HL-60 (cell line): ENCODE results near the gene GSTA3.

Experiments
- CTCF ChIP-seq: IDR thresholded peaks from one replicate; pipeline ENCODE4 v1.5.1; 2011; ENCODE audit warnings: low read length, control low read depth, inconsistent platforms; ENCODE audit not compliant: insufficient read depth
- REST ChIP-seq: IDR thresholded peaks from 2 replicates; pipeline ENCODE4 v1.6.1; 2012; ENCODE audit warnings: low read depth; ENCODE audit not compliant: insufficient replicate concordance
- SPI1 ChIP-seq: IDR thresholded peaks from 2 replicates; pipeline ENCODE4 v1.6.1; 2012; ENCODE audit warnings: low read depth, mild to moderate bottlenecking, borderline replicate concordance

GRCh38 chr6:52849137-52849536, 60.4 kb downstream of the GSTA3 start:
- TF ChIP-seq SPI1 (no peak), CTCF (no peak), REST (no peak)
